CD14-positive monocyte (primary cell): Measurements from ENCODE around the gene ABCD2. TPM values are rescaled to one million over a fixed set of nuclear protein-coding genes. Genes with fewer than 3 reads are reported as not detected.

ENCODE experiments used
- DNase-seq, 3 donors: peaks; one replicate each; pipeline ENCODE4 v3.0.0-alpha.2; 2011 to 2022
- H2AFZ ChIP-seq: 2 replicates; pipeline ENCODE4 v1.6.0; 2012; ENCODE audit warnings: mild to moderate bottlenecking, low read depth, low read length, inconsistent platforms; ENCODE audit not compliant: insufficient read depth, poor library complexity, severe bottlenecking
- H3K27ac ChIP-seq, 2 donors: 1 replicate in 1 of 2; 2 replicates in 1 of 2; pipeline ENCODE4 v1.5.1; 2012 to 2013; ENCODE audit warnings: low read length in 2 of 2, control low read depth in 1 of 2, inconsistent platforms in 1 of 2, low read depth in 1 of 2, mild to moderate bottlenecking in 1 of 2
- H3K27me3 ChIP-seq, 2 donors: one replicate each; pipeline versions ENCODE4 v1.6.0 to v1.6.1; 2011 to 2013; ENCODE audit warnings: low read length in 2 of 2; ENCODE audit not compliant: control insufficient read depth in 2 of 2, insufficient read depth in 2 of 2
- H3K36me3 ChIP-seq, 2 donors: replicated peaks in 1 of 2; 1 replicate in 1 of 2; 2 replicates in 1 of 2; pipeline versions ENCODE4 v1.5.1 to v1.6.1; 2012 to 2013; ENCODE audit warnings: low read length in 2 of 2, control low read depth in 1 of 2, inconsistent platforms in 1 of 2, mild to moderate bottlenecking in 1 of 2; ENCODE audit not compliant: insufficient read depth in 2 of 2, control insufficient read depth in 1 of 2
- H3K4me1 ChIP-seq, 2 donors: 1 replicate in 1 of 2; 2 replicates in 1 of 2; pipeline versions ENCODE4 v1.5.1 to v1.6.1; 2012 to 2013; ENCODE audit warnings: low read length in 2 of 2, control low read depth in 1 of 2, inconsistent platforms in 1 of 2, mild to moderate bottlenecking in 1 of 2, moderate library complexity in 1 of 2; ENCODE audit not compliant: insufficient read depth in 2 of 2, control insufficient read depth in 1 of 2
- H3K4me2 ChIP-seq: replicated peaks from 2 replicates; pipeline ENCODE3; 2012; ENCODE audit warnings: low read length, moderate library complexity, mild to moderate bottlenecking; ENCODE audit not compliant: poor library complexity, severe bottlenecking; ENCODE audit errors: extremely low read depth
- H3K4me3 ChIP-seq, 3 experiments: fragments of 200-600 bp in 1 of 3; sonication (generic) in 1 of 3; replicated peaks in 1 of 3; 1 replicate in 2 of 3; 2 replicates in 1 of 3; pipeline ENCODE4 v1.5.1; 2011 to 2013; ENCODE audit warnings: low read length in 3 of 3, mild to moderate bottlenecking in 3 of 3, control low read depth in 2 of 3, low read depth in 2 of 3, inconsistent platforms in 1 of 3, moderate library complexity in 1 of 3
- H3K79me2 ChIP-seq: 2 replicates; pipeline ENCODE4 v1.6.0; 2012; ENCODE audit warnings: mild to moderate bottlenecking, control low read depth, inconsistent platforms, low read length, moderate library complexity; ENCODE audit not compliant: insufficient read depth
- H3K9ac ChIP-seq: 2 replicates; pipeline ENCODE4 v1.6.0; 2017; ENCODE audit warnings: low read length, mild to moderate bottlenecking; ENCODE audit not compliant: insufficient read depth, poor library complexity, severe bottlenecking
- H3K9me3 ChIP-seq, 2 donors: replicated peaks in 1 of 2; 1 replicate in 1 of 2; 2 replicates in 1 of 2; pipeline versions ENCODE4 v1.5.1 to v1.6.1; 2012 to 2013; ENCODE audit warnings: low read length in 2 of 2, control low read depth in 1 of 2; ENCODE audit not compliant: control insufficient read depth in 1 of 2, insufficient read depth in 1 of 2
- H4K20me1 ChIP-seq: 2 replicates; pipeline ENCODE4 v1.6.0; 2012; ENCODE audit warnings: mild to moderate bottlenecking, low read length, control low read depth, moderate library complexity; ENCODE audit not compliant: insufficient read depth
- H3K27ac Mint-ChIP-seq, 7 donors: one replicate each; pipeline ENCODE4 v1.8.0; 2020; ENCODE audit warnings: mild to moderate bottlenecking in 7 of 7, mixed read lengths in 7 of 7, moderate library complexity in 6 of 7, inconsistent platforms in 2 of 7
- H3K27me3 Mint-ChIP-seq, 3 donors: one replicate each; pipeline ENCODE4 v1.8.0; 2021 to 2022; ENCODE audit warnings: low read depth in 3 of 3, mild to moderate bottlenecking in 3 of 3, mixed read lengths in 3 of 3, moderate library complexity in 3 of 3, inconsistent platforms in 1 of 3
- H3K36me3 Mint-ChIP-seq, 2 donors: one replicate each; pipeline ENCODE4 v1.8.0; 2020; ENCODE audit warnings: mixed read lengths in 2 of 2, inconsistent platforms in 1 of 2, mild to moderate bottlenecking in 1 of 2
- H3K4me1 Mint-ChIP-seq: one replicate; pipeline ENCODE4 v1.8.0; 2020; ENCODE audit warnings: mild to moderate bottlenecking, mixed read lengths
- H3K4me3 Mint-ChIP-seq, 2 donors: one replicate each; pipeline ENCODE4 v1.8.0; 2020; ENCODE audit warnings: mild to moderate bottlenecking in 2 of 2, mixed read lengths in 2 of 2, moderate library complexity in 1 of 2
- H3K9me3 Mint-ChIP-seq, 7 donors: one replicate each; pipeline ENCODE4 v1.8.0; 2020 to 2022; ENCODE audit warnings: mixed read lengths in 7 of 7, mild to moderate bottlenecking in 6 of 7, moderate library complexity in 6 of 7, inconsistent platforms in 2 of 7
- CTCF ChIP-seq: fragments of 200-600 bp; IDR thresholded peaks from one replicate; pipeline ENCODE4 v1.8.0; 2022; ENCODE audit warnings: antibody characterized with exemption, mild to moderate bottlenecking
- WGBS: methylation state at CpG from one replicate; pipeline ENCODE4 v1.1.5; 2013; ENCODE audit warnings: missing lambda C conversion rate; ENCODE audit not compliant: insufficient coverage; 5-methylcytosine and 5-hydroxymethylcytosine counted together
- intact Hi-C, 2 donors: fragments of 100-400 bp; cut with micrococcal nuclease; formaldehyde crosslinking; loops; one replicate each; pipeline versions ENCODE4 v1.15.0 to v1.15.1; 2023
- polyA plus RNA-seq, 3 donors: library from polyadenylated mRNA; depleted of rRNA in 1 of 3; unstranded in 2 of 3; stranded (reverse) in 1 of 3; fragments of 300-500 nt in 2 of 3; fragments of >200 nt in 1 of 3; fragmentation: Illumina TruSeq in 2 of 3; gene quantifications; 1 replicate in 2 of 3; 2 replicates in 1 of 3; pipeline ENCODE4 v1.2.3, GENCODE V29; 2012 to 2021

Gene ABCD2
- polyA plus RNA-seq, 3 donors: not detected

GRCh38 chr12:39574378-39574777 lies 45.2 kb downstream of the ABCD2 start:
- no peak overlapping the region for H3K27ac ChIP-seq
- no peaks in the 10 kb centered on the region for H3K4me1 Mint-ChIP-seq
- H3K79me2 ChIP-seq: no peaks in the 10 kb centered on the region
- intact Hi-C loops: no loop called here
- no peak overlapping the region for H2AFZ ChIP-seq
- WGBS: no CpG with 5 or more reads among the region's 1 CpG
- H3K27ac Mint-ChIP-seq: no peak overlapping the region
- H3K4me3 Mint-ChIP-seq: no peak overlapping the region
- no peak for TF ChIP-seq CTCF
- H3K9me3 ChIP-seq: peaks cover 0 to 3% of the 10 kb centered on the region in 2 donors
- no peaks in the 10 kb centered on the region for H3K36me3 ChIP-seq
- H3K9ac ChIP-seq: no peak overlapping the region
- H3K4me2 ChIP-seq: no peak overlapping the region
- no peak for DNase-seq
- H4K20me1 ChIP-seq: no peaks in the 10 kb centered on the region
- H3K27me3 Mint-ChIP-seq: peaks cover 0 to 5% (median 0%) of the 10 kb centered on the region in 3 donors
- H3K36me3 Mint-ChIP-seq: no peaks in the 10 kb centered on the region
- no peaks in the 10 kb centered on the region for H3K27me3 ChIP-seq
- H3K4me1 ChIP-seq: no peaks in the 10 kb centered on the region
- no peak overlapping the region for H3K4me3 ChIP-seq
- peaks cover 0 to 6% (median 2%) of the 10 kb centered on the region in 7 donors for H3K9me3 Mint-ChIP-seq

GRCh38 chr12:39573971-39574370 lies 45.6 kb downstream of the ABCD2 start:
- H3K4me2 ChIP-seq: no peak overlapping the region
- intact Hi-C loops: no loop called here
- no peaks in the 10 kb centered on the region for H3K36me3 Mint-ChIP-seq
- H3K4me3 ChIP-seq: no peak overlapping the region
- H3K27me3 ChIP-seq: no peaks in the 10 kb centered on the region
- no peak overlapping the region for H3K9ac ChIP-seq
- peaks cover 0 to 7% of the 10 kb centered on the region in 2 donors for H3K9me3 ChIP-seq
- H3K27ac ChIP-seq: no peak overlapping the region
- H3K4me1 ChIP-seq: no peaks in the 10 kb centered on the region
- H3K4me1 Mint-ChIP-seq: no peaks in the 10 kb centered on the region
- TF ChIP-seq CTCF: no peak
- H3K79me2 ChIP-seq: no peaks in the 10 kb centered on the region
- no peak overlapping the region for H3K4me3 Mint-ChIP-seq
- no peaks in the 10 kb centered on the region for H4K20me1 ChIP-seq
- H3K27ac Mint-ChIP-seq: no peak overlapping the region
- DNase-seq: no peak
- no peak overlapping the region for H2AFZ ChIP-seq
- no peaks in the 10 kb centered on the region for H3K36me3 ChIP-seq
- H3K27me3 Mint-ChIP-seq: peaks cover 0 to 5% (median 0%) of the 10 kb centered on the region in 3 donors
- peaks cover under 1 to 8% (median 6%) of the 10 kb centered on the region in 7 donors for H3K9me3 Mint-ChIP-seq
- WGBS: no CpG with 5 or more reads among the region's 2 CpGs
